T47D (cell line): ENCODE measurements around the gene FCRL3.
"Not testable (repeated sequence)": the region's sequence is repeated elsewhere in the genome, so short reads cannot be mapped to it uniquely, and the experiment has no call there.

Experiments used
- DNase-seq, 2 experiments: peaks; one replicate each; pipeline versions ENCODE4 v3.0.0 to v3.0.0-alpha.2; 2011 to 2012; ENCODE audit warnings: low read depth in 1 of 2, low spot score in 1 of 2
- JUND ChIP-seq: IDR thresholded peaks from 2 replicates; pipeline ENCODE4 v1.6.1; 2012; ENCODE audit warnings: low read depth
- in situ Hi-C: cut with HindIII; loops from 2 replicates; pipeline ENCODE4 v1.10.0; 2016; ENCODE audit warnings: low sequenced_read_pairs, low pct_unique_long_range_greater_than_20kb

Gene FCRL3, protein sequence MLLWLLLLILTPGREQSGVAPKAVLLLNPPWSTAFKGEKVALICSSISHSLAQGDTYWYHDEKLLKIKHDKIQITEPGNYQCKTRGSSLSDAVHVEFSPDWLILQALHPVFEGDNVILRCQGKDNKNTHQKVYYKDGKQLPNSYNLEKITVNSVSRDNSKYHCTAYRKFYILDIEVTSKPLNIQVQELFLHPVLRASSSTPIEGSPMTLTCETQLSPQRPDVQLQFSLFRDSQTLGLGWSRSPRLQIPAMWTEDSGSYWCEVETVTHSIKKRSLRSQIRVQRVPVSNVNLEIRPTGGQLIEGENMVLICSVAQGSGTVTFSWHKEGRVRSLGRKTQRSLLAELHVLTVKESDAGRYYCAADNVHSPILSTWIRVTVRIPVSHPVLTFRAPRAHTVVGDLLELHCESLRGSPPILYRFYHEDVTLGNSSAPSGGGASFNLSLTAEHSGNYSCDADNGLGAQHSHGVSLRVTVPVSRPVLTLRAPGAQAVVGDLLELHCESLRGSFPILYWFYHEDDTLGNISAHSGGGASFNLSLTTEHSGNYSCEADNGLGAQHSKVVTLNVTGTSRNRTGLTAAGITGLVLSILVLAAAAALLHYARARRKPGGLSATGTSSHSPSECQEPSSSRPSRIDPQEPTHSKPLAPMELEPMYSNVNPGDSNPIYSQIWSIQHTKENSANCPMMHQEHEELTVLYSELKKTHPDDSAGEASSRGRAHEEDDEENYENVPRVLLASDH

DNA sequence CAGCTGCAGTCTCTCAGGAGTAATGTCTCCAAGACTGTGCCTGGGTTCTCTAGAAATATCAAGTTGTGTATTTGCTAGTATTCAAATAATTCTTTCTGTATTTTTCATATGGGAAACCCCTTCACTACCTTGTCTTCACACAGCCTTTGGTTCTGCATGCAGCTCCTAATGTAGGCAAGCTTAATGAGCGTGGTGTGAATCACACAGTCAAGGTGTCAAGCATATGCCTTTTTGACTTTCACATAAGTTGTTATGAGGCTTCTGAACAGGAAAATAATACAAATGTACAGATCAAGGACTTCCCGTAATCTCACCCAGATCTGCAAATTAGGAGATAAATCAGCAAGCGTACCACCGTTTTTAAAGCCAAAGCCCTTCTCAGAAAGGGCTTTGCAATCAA is at the start of gene FCRL3:
Gene FCRL3 (minus strand): TSS at position 38 of the 400 bp plus-strand sequence. CDS start 280 bp downstream, outside the sequence.
- in situ Hi-C loops: no loop called here
- DNase-seq: no peak
- no peak for TF ChIP-seq JUND

- no peak for DNase-seq
- in situ Hi-C loops: no loop called here
- TF ChIP-seq JUND: no peak
Measured at GRCh38 chr1:157748262-157748817, 47.8 kb upstream of the FCRL3 start.

GRCh38 chr1:157739229-157739901 is 38.8 kb upstream of the FCRL3 start:
- TF ChIP-seq JUND: no peak
- DNase-seq: no peak
- in situ Hi-C loops: no loop called here

DNA sequence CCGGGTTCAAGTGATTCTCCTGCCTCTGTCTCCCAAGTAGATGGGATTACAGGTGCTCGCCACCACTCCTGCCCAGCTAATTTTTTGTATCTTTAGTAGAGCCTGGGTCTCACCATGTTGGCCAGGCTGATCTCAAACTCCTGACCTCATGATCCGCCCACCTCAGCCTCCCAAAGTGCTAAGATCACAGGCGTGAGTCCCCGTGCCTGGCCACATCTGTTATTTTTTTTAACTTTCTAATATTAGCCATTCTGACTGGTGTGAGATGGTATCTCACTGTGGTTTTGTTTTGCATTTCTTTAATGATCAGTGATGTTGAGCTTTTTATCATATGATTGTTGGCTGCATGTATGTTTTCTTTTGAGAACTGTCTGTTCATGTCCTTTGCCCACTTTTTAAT is 35.4 kb upstream of the FCRL3 start:
- in situ Hi-C loops, DNase-seq: not testable (repeated sequence)

GRCh38 chr1:157734321-157734720 is 33.8 kb upstream of the FCRL3 start:
- in situ Hi-C loops: no loop called here
- DNase-seq: no peak
- no peak for TF ChIP-seq JUND

GRCh38 chr1:157732755-157733154 is 32.2 kb upstream of the FCRL3 start:
- DNase-seq: no peak
- in situ Hi-C loops: no loop called here
- TF ChIP-seq JUND: no peak

GRCh38 chr1:157725221-157725577 is 24.6 kb upstream of the FCRL3 start:
- no peak for TF ChIP-seq JUND
- DNase-seq: no peak
- in situ Hi-C loops: no loop called here

DNA sequence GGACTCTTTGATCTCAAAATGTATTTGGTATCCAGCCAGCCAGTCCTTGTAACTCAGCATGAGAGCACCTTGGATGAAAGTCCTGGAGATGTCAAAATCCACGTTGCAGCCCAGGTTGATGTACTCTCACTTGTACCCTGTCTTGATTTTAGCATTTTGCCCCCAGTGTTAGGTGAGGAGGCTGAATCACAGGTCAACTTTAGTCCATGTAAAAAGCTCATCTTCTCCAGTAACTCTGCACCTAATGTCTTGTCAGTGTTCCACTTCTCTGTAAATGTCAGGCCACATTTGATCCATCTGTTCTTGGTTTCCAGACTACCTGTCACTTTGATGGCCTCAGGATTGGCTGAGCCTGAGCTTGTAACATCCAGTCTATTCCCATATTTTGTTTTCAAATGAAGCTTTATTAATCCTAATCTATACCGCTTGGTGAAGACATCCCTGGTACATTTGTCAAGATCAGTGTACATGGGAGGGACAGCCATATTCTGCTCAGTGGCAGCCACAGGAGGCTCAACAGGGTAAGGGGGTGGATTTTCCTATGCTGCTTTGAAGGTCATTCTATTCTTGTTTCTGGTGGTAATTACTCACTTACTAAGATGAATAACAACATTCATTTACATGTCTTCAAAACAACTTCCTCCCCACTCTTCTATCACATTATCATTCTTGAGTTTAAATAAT is 24.1 kb upstream of the FCRL3 start:
- no peak for DNase-seq
- in situ Hi-C loops: no loop called here

GRCh38 chr1:157723157-157723556 is 22.6 kb upstream of the FCRL3 start:
- in situ Hi-C loops: no loop called here
- no peak for DNase-seq

More for the DNA sequence above, 24.1 kb upstream of the FCRL3 start:
- no peak for TF ChIP-seq JUND

DNA sequence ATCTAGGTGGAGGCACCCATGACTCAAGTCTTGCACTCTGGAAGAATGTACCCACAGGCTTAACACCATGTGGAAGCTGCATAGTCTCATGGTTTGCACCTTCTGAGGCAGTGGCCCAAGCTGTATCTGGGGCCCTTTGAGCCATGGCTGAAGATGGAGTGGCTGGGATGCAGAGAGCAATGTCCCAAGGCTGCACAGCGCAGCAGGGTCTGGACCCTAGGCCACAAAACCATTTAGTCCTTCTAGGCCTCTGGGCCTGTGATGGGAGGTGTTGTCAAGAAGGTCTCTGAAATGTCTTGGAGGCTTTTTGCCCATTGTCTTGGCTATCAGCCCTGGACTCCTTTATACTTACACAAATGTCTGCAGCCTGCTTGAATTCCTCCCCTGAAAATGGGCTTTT is 21.4 kb upstream of the FCRL3 start:
- DNase-seq: no peak
- TF ChIP-seq JUND: no peak
- in situ Hi-C loops: no loop called here

More at GRCh38 chr1:157723157-157723556, 22.6 kb upstream of the FCRL3 start:
- TF ChIP-seq JUND: no peak

DNA sequence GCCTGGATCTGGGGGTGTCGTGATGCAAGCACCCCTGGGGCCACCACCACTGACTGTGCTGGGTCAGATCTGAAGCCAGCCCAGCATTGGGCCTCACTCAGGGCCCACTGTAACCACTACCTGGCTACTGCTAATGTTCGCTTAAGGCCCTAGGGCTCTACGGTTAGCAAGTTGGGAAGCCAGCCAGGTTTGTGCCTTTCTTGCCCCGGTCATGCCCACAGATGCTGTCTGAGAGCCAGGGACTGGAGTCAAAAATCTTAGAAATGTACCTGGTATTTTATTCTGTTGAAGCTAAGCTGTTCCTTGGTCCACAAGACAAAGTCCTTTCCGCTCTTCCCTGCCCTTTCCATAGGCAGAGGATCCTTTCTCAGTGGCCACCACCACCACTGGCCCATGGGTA is 15.2 kb upstream of the FCRL3 start:
- in situ Hi-C loops: no loop called here
- TF ChIP-seq JUND: no peak
- DNase-seq: peak in 1 of 2 experiments; percentile 58

DNA sequence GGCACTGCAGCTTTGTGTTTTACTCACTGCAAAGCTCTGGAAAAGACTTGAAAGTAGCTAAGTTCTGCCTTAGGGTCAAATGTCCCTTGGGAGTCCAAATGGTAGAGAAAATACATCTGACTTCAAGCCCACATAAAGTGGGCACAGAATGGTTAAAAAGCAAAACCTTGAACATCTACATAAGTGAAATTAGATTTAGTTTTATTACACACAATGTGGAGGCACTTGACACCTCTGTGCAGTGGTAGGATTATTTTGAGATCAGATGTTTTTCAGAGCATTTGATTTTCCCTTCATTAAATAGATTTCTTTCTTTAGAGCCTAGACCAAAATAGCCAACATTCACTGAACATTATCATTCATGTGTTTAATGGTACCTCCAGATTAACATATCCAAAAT is 11.2 kb upstream of the FCRL3 start:
- DNase-seq: no peak
- TF ChIP-seq JUND: no peak
- in situ Hi-C loops: no loop called here
